ENCODE results near the gene BABAM2. TPM values are rescaled to one million over a fixed set of nuclear protein-coding genes. Genes with fewer than 3 reads are reported as not detected.

The BABAM2 gene
- total and polyA plus RNA-seq, 4 donors, result 9.9 to 17.0 (median 13.9) TPM

GRCh38 chr2:28282861-28283646 is 392.5 kb downstream of the BABAM2 start (continued):
- TF ChIP-seq ZBTB33 (IDR thresholded peaks at IDR 0.05) (no peak), FOXA2 (IDR thresholded peaks at IDR 0.05) (no peak), HNF4A (conservative IDR thresholded peaks at IDR 0.05) (no peak), SP1 (IDR thresholded peaks at IDR 0.05) (no peak), YY1 (IDR thresholded peaks at IDR 0.05) (no peak)

- no peak for DNase-seq (ENCODE audit: low spot score)
- Histone ChIP-seq H3K27me3 (ENCODE audit: control insufficient read depth in 4 of 4, insufficient read depth in 4 of 4, low read length in 3 of 4) (no peaks in the 10 kb centered on the region), H3K9ac (ENCODE audit: low read depth in 1 of 2, low read length in 2 of 2) (no peak overlapping the region), H3K4me3 (ENCODE audit: low read depth in 1 of 3, low read length in 3 of 3) (no peak overlapping the region), H3K36me3 (ENCODE audit: control insufficient read depth in 4 of 4, insufficient read depth in 3 of 4, low read depth in 1 of 4, low read length in 3 of 4) (no peaks in the 10 kb centered on the region), H3K4me1 (ENCODE audit: control insufficient read depth in 4 of 4, insufficient read depth in 4 of 4, low read length in 3 of 4) (no peaks in the 10 kb centered on the region), H3K9me3 (ENCODE audit: control insufficient read depth in 4 of 4, low read length in 3 of 4) (no peaks in the 10 kb centered on the region), H3K27ac (ENCODE audit: low read depth in 1 of 2, low read length in 2 of 2) (no peak overlapping the region)
- 99% methylated on average over 1 of the region's 1 CpG for WGBS
- no peak for TF ChIP-seq YY1 (IDR thresholded peaks at IDR 0.05)
- no peak for TF ChIP-seq HNF4G (IDR thresholded peaks at IDR 0.05)
- TF ChIP-seq RXRA (IDR thresholded peaks at IDR 0.05), result no peak
- no peak for TF ChIP-seq FOXA1 (IDR thresholded peaks at IDR 0.05)
- no peak for TF ChIP-seq ZBTB33 (IDR thresholded peaks at IDR 0.05)
- TF ChIP-seq FOXA2 (IDR thresholded peaks at IDR 0.05), result no peak
- no peak for TF ChIP-seq NR2F2 (IDR thresholded peaks at IDR 0.05)
- TF ChIP-seq CTCF (IDR thresholded peaks at IDR 0.05; ENCODE audit: low read depth, low read length, missing input control), result no peak
- TF ChIP-seq ATF3 (IDR thresholded peaks at IDR 0.05), result no peak
- no peak for TF ChIP-seq RAD21 (IDR thresholded peaks at IDR 0.05)
- TF ChIP-seq TAF1 (conservative IDR thresholded peaks at IDR 0.05), result no peak
- TF ChIP-seq HNF4A (conservative IDR thresholded peaks at IDR 0.05), result no peak
- TF ChIP-seq EGR1 (IDR thresholded peaks at IDR 0.05; ENCODE audit: low read depth in 2 of 2), result no peak
- no peak for TF ChIP-seq GABPA (IDR thresholded peaks at IDR 0.05 in 1 of 2, conservative IDR thresholded peaks at IDR 0.05 in 1 of 2)
- no peak for TF ChIP-seq SP1 (IDR thresholded peaks at IDR 0.05)
- no peak for TF ChIP-seq REST (IDR thresholded peaks at IDR 0.05)
- no peak for TF ChIP-seq MAX (IDR thresholded peaks at IDR 0.05)
- TF ChIP-seq JUND (IDR thresholded peaks at IDR 0.05), result no peak
These were observed 393.3 kb downstream of the BABAM2 start for GRCh38 chr2:28283861-28284260.

Measured in liver (tissue), 9 donors.